Tibial nerve (tissue), 4 donors: ENCODE measurements around the gene ATE1.

Source experiments
- CTCF ChIP-seq, 5 experiments: fragments of 200-600 bp in 3 of 5; fragments of 450-650 bp in 2 of 5; sonication (generic) in 3 of 5; IDR thresholded peaks; one replicate each; pipeline ENCODE4 v1.5.1; 2016 to 2019; ENCODE audit warnings: antibody characterized with exemption in 5 of 5, mild to moderate bottlenecking in 3 of 5, moderate library complexity in 2 of 5
- EP300 ChIP-seq, 2 donors: sonication (generic); formaldehyde crosslinking; IDR thresholded peaks; one replicate each; pipeline ENCODE4 v1.6.1; 2017; ENCODE audit warnings: antibody characterized with exemption in 2 of 2, mild to moderate bottlenecking in 1 of 2
- POLR2A ChIP-seq, 2 donors: fragments of 450-650 bp; IDR thresholded peaks; one replicate each; pipeline ENCODE4 v1.6.1; 2017; ENCODE audit warnings: antibody characterized with exemption in 2 of 2, mild to moderate bottlenecking in 2 of 2, moderate library complexity in 2 of 2

- TF ChIP-seq CTCF (IDR thresholded peaks at IDR 0.05) (peak in 4 of 5 experiments; percentile 54 to 58 (median 56)), POLR2A (IDR thresholded peaks at IDR 0.05) (no peak), EP300 (IDR thresholded peaks at IDR 0.05) (no peak)
Observed at GRCh38 chr10:121886997-121887622, 40.7 kb downstream of the ATE1 start.
